ENCODE data around the gene HLA-DQA1. TPM values are rescaled to one million over a fixed set of nuclear protein-coding genes. Genes with fewer than 3 reads are reported as not detected.
"Not testable (repeated sequence)": the region's sequence is repeated elsewhere in the genome, so short reads cannot be mapped to it uniquely, and the experiment has no call there.

The HLA-DQA1 gene
- total RNA-seq, 1 experiment from 2014 or later, result not detected

GRCh38 chr6:32615885-32616532 is 21.2 kb upstream of the HLA-DQA1 start:
- DNase-seq (ENCODE audit: low spot score), result no peak
- in situ Hi-C loops (cut with HindIII; ENCODE audit: low sequenced_read_pairs), result no loop called here

GRCh38 chr6:32617751-32618150 is 19.5 kb upstream of the HLA-DQA1 start:
- in situ Hi-C loops (cut with HindIII; ENCODE audit: low sequenced_read_pairs), result no loop called here
- no peak for DNase-seq (ENCODE audit: low spot score)

- no peak for DNase-seq (ENCODE audit: low spot score)
- in situ Hi-C loops (cut with HindIII; ENCODE audit: low sequenced_read_pairs), result no loop called here
These were observed 15.8 kb upstream of the HLA-DQA1 start for GRCh38 chr6:32621372-32621771.

- in situ Hi-C loops (cut with HindIII; ENCODE audit: low sequenced_read_pairs), result no loop called here
These were observed 14.4 kb upstream of the HLA-DQA1 start for GRCh38 chr6:32622545-32623401.

GRCh38 chr6:32623693-32624092 is 13.5 kb upstream of the HLA-DQA1 start:
- in situ Hi-C loops (cut with HindIII; ENCODE audit: low sequenced_read_pairs), result no loop called here
- no peak for DNase-seq (ENCODE audit: low spot score)

More at GRCh38 chr6:32622545-32623401, 14.4 kb upstream of the HLA-DQA1 start:
- no peak for DNase-seq (ENCODE audit: low spot score)

- in situ Hi-C loops (cut with HindIII; ENCODE audit: low sequenced_read_pairs), result no loop called here
- DNase-seq (ENCODE audit: low spot score), result no peak
These were observed 12.6 kb upstream of the HLA-DQA1 start for GRCh38 chr6:32624565-32624964.

GRCh38 chr6:32625137-32625536 is 12.1 kb upstream of the HLA-DQA1 start:
- DNase-seq (ENCODE audit: low spot score), result no peak
- in situ Hi-C loops (cut with HindIII; ENCODE audit: low sequenced_read_pairs), result no loop called here

GRCh38 chr6:32627249-32627648 is 10.0 kb upstream of the HLA-DQA1 start:
- in situ Hi-C loops (cut with HindIII; ENCODE audit: low sequenced_read_pairs), result no loop called here
- DNase-seq (ENCODE audit: low spot score), result no peak

- peak; percentile 4 for DNase-seq (ENCODE audit: low spot score)
- in situ Hi-C loops (cut with HindIII; ENCODE audit: low sequenced_read_pairs), result no loop called here
These were observed 9.4 kb upstream of the HLA-DQA1 start for GRCh38 chr6:32627831-32628230.

GRCh38 chr6:32629793-32630192 is 7.4 kb upstream of the HLA-DQA1 start:
- in situ Hi-C loops (cut with HindIII; ENCODE audit: low sequenced_read_pairs); DNase-seq (ENCODE audit: low spot score): not testable (repeated sequence)

GRCh38 chr6:32635526-32636123 is 1.6 kb upstream of the HLA-DQA1 start:
- DNase-seq (ENCODE audit: low spot score), result no peak
- in situ Hi-C loops (cut with HindIII; ENCODE audit: low sequenced_read_pairs), result no loop called here

GRCh38 chr6:32637883-32638282 is 677 bp downstream of the HLA-DQA1 start:
- in situ Hi-C loops (cut with HindIII; ENCODE audit: low sequenced_read_pairs), result no loop called here
- DNase-seq (ENCODE audit: low spot score), result no peak

GRCh38 chr6:32638532-32639219 is 1.5 kb downstream of the HLA-DQA1 start:
- in situ Hi-C loops (cut with HindIII; ENCODE audit: low sequenced_read_pairs), result no loop called here
- DNase-seq (ENCODE audit: low spot score), result no peak

- no peak for DNase-seq (ENCODE audit: low spot score)
These were observed 2.5 kb downstream of the HLA-DQA1 start for GRCh38 chr6:32639440-32640394.

GRCh38 chr6:32641122-32641521 is 3.9 kb downstream of the HLA-DQA1 start:
- no peak for DNase-seq (ENCODE audit: low spot score)
- in situ Hi-C loops (cut with HindIII; ENCODE audit: low sequenced_read_pairs), result no loop called here

More at GRCh38 chr6:32639440-32640394, 2.5 kb downstream of the HLA-DQA1 start:
- in situ Hi-C loops (cut with HindIII; ENCODE audit: low sequenced_read_pairs), result no loop called here

GRCh38 chr6:32641785-32642719 is 4.8 kb downstream of the HLA-DQA1 start:
- DNase-seq (ENCODE audit: low spot score); in situ Hi-C loops (cut with HindIII; ENCODE audit: low sequenced_read_pairs): not testable (repeated sequence)

GRCh38 chr6:32642720-32643106 is 5.5 kb downstream of the HLA-DQA1 start:
- DNase-seq (ENCODE audit: low spot score), result no peak
- in situ Hi-C loops (cut with HindIII; ENCODE audit: low sequenced_read_pairs), result no loop called here
